Mucosa of descending colon (tissue), 3 donors: ENCODE results near the gene MTHFSD. TPM values are rescaled to one million over a fixed set of nuclear protein-coding genes. Genes with fewer than 3 reads are reported as not detected.

Experiments
- ATAC-seq: fragments of 200-7000 bp; cut with Tn5 transposase; one replicate; pipeline ENCODE4 v1.9.1; 2020; ENCODE audit warnings: mild to moderate bottlenecking, moderate library complexity
- DNase-seq, 3 donors: peaks; one replicate each; pipeline ENCODE4 v3.0.0-alpha.2; 2020
- H3K36me3 ChIP-seq: fragments of 200-600 bp; one replicate; pipeline ENCODE4 v1.8.0; 2021; ENCODE audit warnings: low read depth, mild to moderate bottlenecking
- H3K4me1 ChIP-seq: fragments of 200-600 bp; one replicate; pipeline ENCODE4 v1.8.0; 2021; ENCODE audit warnings: low read depth, mild to moderate bottlenecking
- H3K4me3 ChIP-seq: fragments of 200-600 bp; one replicate; pipeline ENCODE4 v1.8.0; 2021; ENCODE audit warnings: mild to moderate bottlenecking
- H3K9me3 ChIP-seq: fragments of 200-600 bp; one replicate; pipeline ENCODE4 v1.8.0; 2021; ENCODE audit warnings: mild to moderate bottlenecking
- CTCF ChIP-seq: fragments of 200-600 bp; IDR thresholded peaks from one replicate; pipeline ENCODE4 v1.8.0; 2022; ENCODE audit warnings: antibody characterized with exemption, mild to moderate bottlenecking
- intact Hi-C, 2 donors: fragments of 100-400 bp; cut with DNase I in 1 of 2; cut with micrococcal nuclease in 1 of 2; formaldehyde crosslinking; loops; one replicate each; pipeline versions ENCODE4 v1.11.0 to v1.11.1; 2022; cut with DNase I, micrococcal nuclease
- total RNA-seq, 3 donors: library from RNA; stranded (reverse); fragmentation: NEBNext Ultra II Directional in 2 of 3; extraction: Animal tissue kit (Norgen Biotek cat#: 25700) in 2 of 3; gene quantifications; one replicate each; pipeline versions ENCODE4 v1.2.1 to v1.2.4, GENCODE V29; 2021 to 2023
- donor health status: DM: no; HTN: no; CAD: no; lungs with moderate emphysema.
- donor health status: DM: no; HTN: no; CAD: no.
- donor health status: DM: no; HTN: yes; CAD: no.

The MTHFSD gene
- total RNA-seq, 3 donors from 2014 or later: 22.6 to 30.4 (median 25.5) TPM

- Histone ChIP-seq H3K4me3 (no peak overlapping the region), H3K9me3 (no peaks in the 10 kb centered on the region), H3K36me3 (no peaks in the 10 kb centered on the region), H3K4me1 (peaks cover 5% of the 10 kb centered on the region)
- ATAC-seq (no peak), DNase-seq (no peak)
- intact Hi-C loops: no loop called here
- TF ChIP-seq CTCF: no peak
Observed at GRCh38 chr16:86579268-86580062, 24.4 kb upstream of the MTHFSD start.

GRCh38 chr16:86578611-86579267, 23.7 kb upstream of the MTHFSD start:
- ATAC-seq: peak; percentile 6
- H3K9me3 ChIP-seq: no peaks in the 10 kb centered on the region
- no peak overlapping the region for H3K4me3 ChIP-seq
- intact Hi-C loops: no loop called here
- no peaks in the 10 kb centered on the region for H3K36me3 ChIP-seq
- no peak for TF ChIP-seq CTCF
- no peak for DNase-seq
- peaks cover 5% of the 10 kb centered on the region for H3K4me1 ChIP-seq

GRCh38 chr16:86578061-86578599, 23.1 kb upstream of the MTHFSD start, which contains the start of gene FOXL1:
Gene FOXL1, plus strand, starts transcription at chr16:86578549. Its CDS starts 175 bp downstream, at chr16:86578724.
- intact Hi-C loops: no loop called here
- Histone ChIP-seq H3K4me3 (no peak within 1 kb of the TSS), H3K9me3 (no peaks in the 10 kb centered on the region), H3K36me3 (no peaks in the 10 kb centered on the region), H3K4me1 (peaks cover 5% of the 10 kb centered on the region)
- no peak for TF ChIP-seq CTCF
- peak in 1 of 3 donors; percentile 20 for DNase-seq
- ATAC-seq: peak; percentile 19

- intact Hi-C loops: no loop called here
Observed at GRCh38 chr16:86577314-86577971, 22.4 kb upstream of the MTHFSD start.

More at GRCh38 chr16:86577314-86577971, 22.4 kb upstream of the MTHFSD start:
- Histone ChIP-seq H3K4me1 (peaks cover 5% of the 10 kb centered on the region), H3K36me3 (no peaks in the 10 kb centered on the region), H3K9me3 (no peaks in the 10 kb centered on the region), H3K4me3 (no peak overlapping the region)
- no peak for ATAC-seq
- peak in 1 of 3 donors; percentile 34 for DNase-seq
- TF ChIP-seq CTCF: no peak
